ENCODE data around the gene MAP3K5. TPM values are rescaled to one million over a fixed set of nuclear protein-coding genes. Genes with fewer than 3 reads are reported as not detected.

Gene MAP3K5
- total and polyA plus RNA-seq, 9 of the 15 experiments (the other 6 are each of a cell fraction or from before 2014, with no cell fraction given) = 2.2 to 13.0 (median 9.9) TPM

DNA sequence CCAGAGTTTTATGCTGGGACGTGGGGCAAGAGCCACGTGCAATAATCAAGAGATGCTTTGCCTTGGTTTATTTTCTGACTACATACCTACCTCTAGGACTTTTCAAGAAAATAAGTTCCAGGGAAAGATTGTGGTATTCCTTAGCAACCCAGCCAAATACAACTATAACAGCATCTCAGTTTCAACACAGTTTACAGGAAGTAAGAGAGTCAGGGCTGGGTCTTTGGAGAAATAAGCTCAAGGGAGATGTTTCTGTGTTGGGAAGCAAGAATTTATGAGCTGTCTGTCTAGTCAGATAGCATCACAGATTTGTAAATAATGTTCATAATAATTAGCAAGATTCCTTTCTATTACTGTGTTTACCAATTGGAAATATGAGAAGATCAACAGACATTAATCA, 35.1 kb downstream of the MAP3K5 start:
- no TSS peak for BruUV-seq (replicated peaks)
- 16% methylated on average over 2 of the region's 2 CpGs for WGBS (ENCODE audit: insufficient coverage, low coverage, missing lambda C conversion rate)
- in situ Hi-C loops (cut with MboI) (no loop called here), intact Hi-C loops (cut with micrococcal nuclease) (no loop called here)
- Histone ChIP-seq H3K27me3 (ENCODE audit: control insufficient read depth in 2 of 2, insufficient read depth in 2 of 2, low read length in 2 of 2) (no peaks in the 10 kb centered on the region), H3K4me1 (replicated peaks in 1 of 2; ENCODE audit: control insufficient read depth in 2 of 2, insufficient read depth in 2 of 2, low read length in 2 of 2) (peaks cover 23 to 57% of the 10 kb centered on the region in 2 experiments), H3K9me3 (replicated peaks; ENCODE audit: control insufficient read depth, insufficient read depth, low read depth, low read length) (no peaks in the 10 kb centered on the region), H3K9ac (ENCODE audit: insufficient read depth in 1 of 2, low read depth in 2 of 2, low read length in 2 of 2) (no peak overlapping the region), H3K4me3 (no peak overlapping the region), H3K36me3 (ENCODE audit: control insufficient read depth, insufficient read depth, low read length) (no peaks in the 10 kb centered on the region; the same call in 2 of the 3 replicates), H2AFZ (ENCODE audit: low read depth, low read length) (no peak overlapping the region), H3K27ac (ENCODE audit: extremely low read depth, low read depth, low read length) (peak overlapping the region; percentile 46; the same call in 2 of the 3 replicates), H3K9me1 (ENCODE audit: control insufficient read depth, insufficient read depth, low read length) (no peaks in the 10 kb centered on the region), H3K79me2 (ENCODE audit: control insufficient read depth, insufficient read depth, low read length) (peaks cover 85% of the 10 kb centered on the region), H4K20me1 (replicated peaks; ENCODE audit: control insufficient read depth, insufficient read depth, low read length) (0 out of 2 replicates have a peak, but pooled peaks cover 3% of the 10 kb centered on the region), H3K4me2 (ENCODE audit: insufficient read depth, low read length) (no peak overlapping the region)
- no peak for FAIRE-seq
- ATAC-seq = no peak
- CTCF ChIA-PET (ENCODE audit: low intra/inter-chr PET ratio) = no interaction called here
- POLR2A ChIA-PET = interaction anchor here (1.0 kb wide), 1 partner anchor 113 kb away, joined by 3 read pairs; no protein-coding TSS in a partner anchor
- DNase-seq (ENCODE audit: extremely low read depth in 1 of 4, low spot score in 3 of 4) = no peak
- TF ChIP-seq CHD4 (IDR thresholded peaks at IDR 0.05; ENCODE audit: insufficient read depth, insufficient replicate concordance, low read depth, low read length, poor library complexity, severe bottlenecking) (no peak), PRDM10 (IDR thresholded peaks at IDR 0.05; ENCODE audit: partially characterized antibody) (no peak), ZBED1 (IDR thresholded peaks at IDR 0.05) (no peak), ZBTB26 (CRISPR knock-in tag; IDR thresholded peaks at IDR 0.05) (no peak), EZH2 (IDR thresholded peaks at IDR 0.05; ENCODE audit: borderline replicate concordance, low read depth, low read length) (no peak), ZNF740 (CRISPR knock-in tag; IDR thresholded peaks at IDR 0.05) (no peak), ZNF740 (tag; IDR thresholded peaks at IDR 0.05) (no peak)
- TF ChIP-seq, protein P1, sequence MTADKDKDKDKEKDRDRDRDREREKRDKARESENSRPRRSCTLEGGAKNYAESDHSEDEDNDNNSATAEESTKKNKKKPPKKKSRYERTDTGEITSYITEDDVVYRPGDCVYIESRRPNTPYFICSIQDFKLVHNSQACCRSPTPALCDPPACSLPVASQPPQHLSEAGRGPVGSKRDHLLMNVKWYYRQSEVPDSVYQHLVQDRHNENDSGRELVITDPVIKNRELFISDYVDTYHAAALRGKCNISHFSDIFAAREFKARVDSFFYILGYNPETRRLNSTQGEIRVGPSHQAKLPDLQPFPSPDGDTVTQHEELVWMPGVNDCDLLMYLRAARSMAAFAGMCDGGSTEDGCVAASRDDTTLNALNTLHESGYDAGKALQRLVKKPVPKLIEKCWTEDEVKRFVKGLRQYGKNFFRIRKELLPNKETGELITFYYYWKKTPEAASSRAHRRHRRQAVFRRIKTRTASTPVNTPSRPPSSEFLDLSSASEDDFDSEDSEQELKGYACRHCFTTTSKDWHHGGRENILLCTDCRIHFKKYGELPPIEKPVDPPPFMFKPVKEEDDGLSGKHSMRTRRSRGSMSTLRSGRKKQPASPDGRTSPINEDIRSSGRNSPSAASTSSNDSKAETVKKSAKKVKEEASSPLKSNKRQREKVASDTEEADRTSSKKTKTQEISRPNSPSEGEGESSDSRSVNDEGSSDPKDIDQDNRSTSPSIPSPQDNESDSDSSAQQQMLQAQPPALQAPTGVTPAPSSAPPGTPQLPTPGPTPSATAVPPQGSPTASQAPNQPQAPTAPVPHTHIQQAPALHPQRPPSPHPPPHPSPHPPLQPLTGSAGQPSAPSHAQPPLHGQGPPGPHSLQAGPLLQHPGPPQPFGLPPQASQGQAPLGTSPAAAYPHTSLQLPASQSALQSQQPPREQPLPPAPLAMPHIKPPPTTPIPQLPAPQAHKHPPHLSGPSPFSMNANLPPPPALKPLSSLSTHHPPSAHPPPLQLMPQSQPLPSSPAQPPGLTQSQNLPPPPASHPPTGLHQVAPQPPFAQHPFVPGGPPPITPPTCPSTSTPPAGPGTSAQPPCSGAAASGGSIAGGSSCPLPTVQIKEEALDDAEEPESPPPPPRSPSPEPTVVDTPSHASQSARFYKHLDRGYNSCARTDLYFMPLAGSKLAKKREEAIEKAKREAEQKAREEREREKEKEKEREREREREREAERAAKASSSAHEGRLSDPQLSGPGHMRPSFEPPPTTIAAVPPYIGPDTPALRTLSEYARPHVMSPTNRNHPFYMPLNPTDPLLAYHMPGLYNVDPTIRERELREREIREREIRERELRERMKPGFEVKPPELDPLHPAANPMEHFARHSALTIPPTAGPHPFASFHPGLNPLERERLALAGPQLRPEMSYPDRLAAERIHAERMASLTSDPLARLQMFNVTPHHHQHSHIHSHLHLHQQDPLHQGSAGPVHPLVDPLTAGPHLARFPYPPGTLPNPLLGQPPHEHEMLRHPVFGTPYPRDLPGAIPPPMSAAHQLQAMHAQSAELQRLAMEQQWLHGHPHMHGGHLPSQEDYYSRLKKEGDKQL (CRISPR knock-in tag; IDR thresholded peaks at IDR 0.05; ENCODE audit: borderline replicate concordance) = no peak
